Germinal center (tissue), 1 donor: ENCODE measurements around the gene JAK3.
"Not testable (repeated sequence)": the region's sequence is repeated elsewhere in the genome, so short reads cannot be mapped to it uniquely, and the experiment has no call there.

Source experiments
- DNase-seq: peaks from one replicate; pipeline ENCODE4 v3.0.0; 2012; ENCODE audit warnings: mixed read lengths, low spot score

Gene JAK3

GRCh38 chr19:17847538-17848366 is at the start of gene JAK3:
TSS of gene JAK3 (minus strand) at chr19:17847982. CDS start at chr19:17844417, 3,565 bp downstream.
- peak; percentile 85 for DNase-seq

- no peak for DNase-seq
These were observed 46.0 kb upstream of the JAK3 start for GRCh38 chr19:17893766-17894165.

GRCh38 chr19:17889609-17890214 is 41.9 kb upstream of the JAK3 start:
- DNase-seq, result no peak

GRCh38 chr19:17888260-17888659 is 40.5 kb upstream of the JAK3 start:
- DNase-seq, result no peak

- not testable (repeated sequence) for DNase-seq
These were observed 39.4 kb upstream of the JAK3 start for GRCh38 chr19:17887221-17887620.

- DNase-seq, result no peak
These were observed 38.7 kb upstream of the JAK3 start for GRCh38 chr19:17886515-17886914.

GRCh38 chr19:17883627-17884410 is 36.0 kb upstream of the JAK3 start:
- peak; percentile 3 for DNase-seq

- no peak for DNase-seq
These were observed 33.9 kb upstream of the JAK3 start for GRCh38 chr19:17881701-17882100.

GRCh38 chr19:17879466-17879865 is 31.7 kb upstream of the JAK3 start:
- DNase-seq, result no peak

- no peak for DNase-seq
These were observed 29.9 kb upstream of the JAK3 start for GRCh38 chr19:17877696-17878095.

GRCh38 chr19:17874758-17875135 is 27.0 kb upstream of the JAK3 start:
- DNase-seq, result no peak

GRCh38 chr19:17873786-17874757 is 26.3 kb upstream of the JAK3 start:
- DNase-seq, result peak; percentile 90

- DNase-seq, result no peak
These were observed 24.6 kb upstream of the JAK3 start for GRCh38 chr19:17872251-17873001.

GRCh38 chr19:17871878-17872250 is 24.1 kb upstream of the JAK3 start, which contains the start of gene SLC5A5:
TSS of gene SLC5A5 (plus strand) at chr19:17871945. CDS start at chr19:17872320, 375 bp downstream.
- DNase-seq, result no peak

- no peak for DNase-seq
These were observed 23.5 kb upstream of the JAK3 start for GRCh38 chr19:17871032-17871877.

- DNase-seq, result no peak
These were observed 21.4 kb upstream of the JAK3 start for GRCh38 chr19:17869114-17869608.

GRCh38 chr19:17868669-17869068 is 20.9 kb upstream of the JAK3 start:
- DNase-seq, result no peak

- DNase-seq, result no peak
These were observed 19.2 kb upstream of the JAK3 start for GRCh38 chr19:17866964-17867486.

- DNase-seq, result no peak
These were observed 18.7 kb upstream of the JAK3 start for GRCh38 chr19:17866312-17866963.
